DND-41 (cell line): ENCODE data around the gene SLC9A2.

Experiments
- ATAC-seq: fragments of 200-7000 bp; cut with Tn5 transposase; 3 replicates; pipeline ENCODE4 v1.9.1; 2021; ENCODE audit warnings: low read depth; ENCODE audit not compliant: insufficient read depth
- DNase-seq: peaks from one replicate; pipeline ENCODE4 v3.0.0-alpha.2; 2020
- H2AFZ ChIP-seq: 2 replicates; pipeline ENCODE4 v1.6.0; 2012; ENCODE audit warnings: low read depth, low read length
- H3K27ac ChIP-seq: 2 replicates; pipeline ENCODE4 v1.5.1; 2012; ENCODE audit warnings: low read length, inconsistent platforms
- H3K27me3 ChIP-seq: fragments of 200-600 bp; sonication (generic); 2 replicates; pipeline ENCODE4 v1.6.0; 2012; ENCODE audit warnings: low read length, mild to moderate bottlenecking, inconsistent platforms; ENCODE audit not compliant: insufficient read depth, poor library complexity
- H3K36me3 ChIP-seq: 2 replicates; pipeline ENCODE4 v1.5.1; 2012; ENCODE audit warnings: low read length, inconsistent platforms; ENCODE audit not compliant: insufficient read depth
- H3K4me1 ChIP-seq: 2 replicates; pipeline ENCODE4 v1.5.1; 2012; ENCODE audit warnings: mild to moderate bottlenecking, low read length; ENCODE audit not compliant: insufficient read depth
- H3K4me2 ChIP-seq: 2 replicates; pipeline ENCODE4 v1.6.0; 2012; ENCODE audit warnings: mild to moderate bottlenecking, moderate library complexity, low read length, inconsistent platforms; ENCODE audit not compliant: insufficient read depth
- H3K4me3 ChIP-seq, 2 experiments: fragments of 200-600 bp in 1 of 2; shearing (Covaris generic) in 1 of 2; 2 replicates each; pipeline ENCODE4 v1.5.1; 2012 to 2016; ENCODE audit warnings: inconsistent platforms in 2 of 2, low read length in 2 of 2, mild to moderate bottlenecking in 2 of 2, low read depth in 1 of 2, moderate library complexity in 1 of 2
- H3K79me2 ChIP-seq: 2 replicates; pipeline ENCODE4 v1.6.0; 2012; ENCODE audit warnings: low read length, inconsistent platforms; ENCODE audit not compliant: insufficient read depth
- H3K9ac ChIP-seq: 2 replicates; pipeline ENCODE4 v1.6.0; 2012; ENCODE audit warnings: low read depth, mild to moderate bottlenecking, inconsistent platforms, low read length, moderate library complexity
- H3K9me3 ChIP-seq: 2 replicates; pipeline ENCODE4 v1.5.1; 2012; ENCODE audit warnings: low read length, moderate library complexity, mild to moderate bottlenecking, inconsistent platforms; ENCODE audit not compliant: insufficient read depth, severe bottlenecking
- H4K20me1 ChIP-seq: 2 replicates; pipeline ENCODE4 v1.6.0; 2012; ENCODE audit warnings: low read length; ENCODE audit not compliant: insufficient read depth
- CTCF ChIP-seq: IDR thresholded peaks from 2 replicates; pipeline ENCODE4 v1.5.1; 2012; ENCODE audit warnings: borderline replicate concordance, low read length, moderate library complexity, mild to moderate bottlenecking; ENCODE audit not compliant: poor library complexity, severe bottlenecking; ENCODE audit errors: extremely low read depth
- EZH2 ChIP-seq: IDR thresholded peaks from 3 replicates; pipeline ENCODE4 v1.6.1; 2012; ENCODE audit warnings: borderline replicate concordance, low read depth, mild to moderate bottlenecking, moderate library complexity, low read length, inconsistent platforms; ENCODE audit not compliant: severe bottlenecking

The SLC9A2 gene

DNA sequence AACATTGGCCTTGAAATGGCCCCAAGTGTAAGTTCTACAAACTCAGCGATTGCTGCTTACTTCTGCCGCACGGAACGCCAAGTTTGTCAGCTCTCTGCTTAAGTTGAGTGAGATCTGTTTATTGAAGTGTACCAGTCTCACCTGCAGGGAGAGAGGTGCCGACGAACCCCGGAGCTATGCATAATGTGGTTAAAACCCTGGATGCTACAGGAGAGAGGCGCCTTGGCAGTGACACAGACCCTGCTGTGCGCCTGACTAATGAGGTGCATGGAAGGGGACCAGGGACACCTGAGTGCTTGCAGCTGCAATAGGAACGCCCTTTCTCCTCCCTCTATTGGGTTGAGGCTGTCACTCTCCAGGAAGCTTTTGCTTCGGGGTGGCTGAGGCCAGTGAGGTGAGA lies 979 bp downstream of the SLC9A2 start:
- no peaks in the 10 kb centered on the region for H3K4me1 ChIP-seq
- no peak for ATAC-seq
- no peak overlapping the region for H3K4me2 ChIP-seq
- no peaks in the 10 kb centered on the region for H3K27me3 ChIP-seq
- H4K20me1 ChIP-seq, result no peaks in the 10 kb centered on the region
- no peaks in the 10 kb centered on the region for H3K79me2 ChIP-seq
- no peak overlapping the region for H3K27ac ChIP-seq
- H3K36me3 ChIP-seq, result no peaks in the 10 kb centered on the region
- no peaks in the 10 kb centered on the region for H3K9me3 ChIP-seq
- no peak for DNase-seq
- no peak overlapping the region for H3K4me3 ChIP-seq
- no peak overlapping the region for H2AFZ ChIP-seq
- no peak for TF ChIP-seq EZH2
- no peak for TF ChIP-seq CTCF
- H3K9ac ChIP-seq, result no peak overlapping the region

GRCh38 chr2:102621630-102622029 lies 2.3 kb downstream of the SLC9A2 start:
- no peak overlapping the region for H3K9ac ChIP-seq

DNA sequence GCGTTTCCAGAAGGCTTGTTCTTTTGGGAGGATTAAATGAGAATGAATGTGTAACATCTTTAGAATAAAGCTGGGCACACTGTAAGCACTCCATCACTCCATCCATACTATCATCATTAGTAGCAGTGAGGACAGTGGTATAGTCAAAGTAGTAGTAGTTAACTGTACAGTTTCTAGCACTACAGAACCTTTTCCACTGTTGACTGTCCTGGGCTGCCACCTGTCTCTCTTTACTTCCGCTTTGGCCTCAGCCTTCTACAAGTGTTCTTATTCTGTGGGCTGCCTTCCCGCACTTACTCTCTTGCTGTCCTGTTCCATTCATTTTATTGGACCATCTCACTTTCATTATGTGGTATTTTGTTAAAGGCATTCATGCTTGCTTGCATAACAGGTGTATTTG lies 3.3 kb downstream of the SLC9A2 start:
- H3K4me3 ChIP-seq, result no peak overlapping the region
- H3K9me3 ChIP-seq, result no peaks in the 10 kb centered on the region
- H3K4me2 ChIP-seq, result no peak overlapping the region
- H3K4me1 ChIP-seq, result no peaks in the 10 kb centered on the region
- H2AFZ ChIP-seq, result no peak overlapping the region
- ATAC-seq (no peak), DNase-seq (no peak)
- no peak overlapping the region for H3K27ac ChIP-seq
- no peak for TF ChIP-seq CTCF
- TF ChIP-seq EZH2, result no peak
- no peaks in the 10 kb centered on the region for H3K27me3 ChIP-seq
- no peaks in the 10 kb centered on the region for H3K36me3 ChIP-seq
- H3K79me2 ChIP-seq, result no peaks in the 10 kb centered on the region
- H4K20me1 ChIP-seq, result no peaks in the 10 kb centered on the region
- no peak overlapping the region for H3K9ac ChIP-seq

More at GRCh38 chr2:102621630-102622029, 2.3 kb downstream of the SLC9A2 start:
- H3K4me1 ChIP-seq, result no peaks in the 10 kb centered on the region
- ATAC-seq, result no peak
- no peaks in the 10 kb centered on the region for H3K27me3 ChIP-seq
- H3K27ac ChIP-seq, result no peak overlapping the region
- H2AFZ ChIP-seq, result no peak overlapping the region
- H3K4me3 ChIP-seq, result no peak overlapping the region
- no peak for TF ChIP-seq EZH2
- TF ChIP-seq CTCF, result no peak
- no peak overlapping the region for H3K4me2 ChIP-seq
- H3K36me3 ChIP-seq, result no peaks in the 10 kb centered on the region
- no peaks in the 10 kb centered on the region for H3K79me2 ChIP-seq
- no peak for DNase-seq
- H4K20me1 ChIP-seq, result no peaks in the 10 kb centered on the region
- H3K9me3 ChIP-seq, result no peaks in the 10 kb centered on the region

- H2AFZ ChIP-seq, result no peak overlapping the region
- no peaks in the 10 kb centered on the region for H3K27me3 ChIP-seq
- H4K20me1 ChIP-seq, result no peaks in the 10 kb centered on the region
- no peak overlapping the region for H3K4me2 ChIP-seq
- no peak for ATAC-seq
- TF ChIP-seq EZH2 (no peak), CTCF (no peak)
- no peak overlapping the region for H3K9ac ChIP-seq
- no peak overlapping the region for H3K4me3 ChIP-seq
- no peak overlapping the region for H3K27ac ChIP-seq
- H3K36me3 ChIP-seq, result no peaks in the 10 kb centered on the region
- no peaks in the 10 kb centered on the region for H3K9me3 ChIP-seq
- no peaks in the 10 kb centered on the region for H3K79me2 ChIP-seq
- H3K4me1 ChIP-seq, result no peaks in the 10 kb centered on the region
- DNase-seq, result no peak
Measured at GRCh38 chr2:102630458-102630857, 11.1 kb downstream of the SLC9A2 start.
